IMR-90 (cell line): ENCODE results near the gene NUCB2. TPM values are rescaled to one million over a fixed set of nuclear protein-coding genes. Genes with fewer than 3 reads are reported as not detected.

Experiments used
- ATAC-seq: fragments of 200-7000 bp; cut with Tn5 transposase; 2 replicates; pipeline ENCODE4 v1.9.1; 2020; ENCODE audit warnings: low read depth, mild to moderate bottlenecking, moderate library complexity
- BruUV-seq: library from RNA; stranded (reverse); fragments of 400-500 nt; replicated peaks from 2 replicates; lab custom pipeline; 2021; lab: Mats Ljungman, UMichigan
- CTCF ChIA-PET: fragments of 300-600 bp; formaldehyde crosslinking; extraction: SDS; loops from one replicate; lab custom pipeline; 2021; ENCODE audit warnings: antibody characterized with exemption; lab: Yijun Ruan, JAX
- POLR2A ChIA-PET: fragments of 300-600 bp; sonication (Branson Sonifier 250); formaldehyde crosslinking; loops from one replicate; lab custom pipeline; 2022; ENCODE audit warnings: antibody characterized with exemption; ENCODE audit not compliant: unreplicated experiment; lab: Charles Lee
- DNase-seq: peaks from one replicate; pipeline ENCODE4 v3.0.0; 2013
- H2AFZ ChIP-seq: replicated peaks from 2 replicates; pipeline ENCODE3; 2013; ENCODE audit warnings: low read length, mild to moderate bottlenecking; ENCODE audit not compliant: poor library complexity
- H2AK5ac ChIP-seq: 2 replicates; pipeline ENCODE4 v1.6.1; 2013; ENCODE audit warnings: low read depth, low read length, inconsistent platforms
- H2AK9ac ChIP-seq: replicated peaks from 2 replicates; pipeline ENCODE3; 2013; ENCODE audit warnings: mild to moderate bottlenecking, low read depth, low read length, moderate library complexity; ENCODE audit not compliant: poor library complexity
- H2BK120ac ChIP-seq: 2 replicates; pipeline ENCODE4 v1.6.1; 2013; ENCODE audit warnings: low read depth, low read length, inconsistent platforms
- H2BK15ac ChIP-seq: 3 replicates; pipeline ENCODE4 v1.6.1; 2013; ENCODE audit warnings: low read depth, low read length, inconsistent platforms
- H2BK20ac ChIP-seq: 2 replicates; pipeline ENCODE4 v1.6.1; 2013; ENCODE audit warnings: low read depth, mild to moderate bottlenecking, inconsistent platforms, low read length, moderate library complexity
- H2BK5ac ChIP-seq: 2 replicates; pipeline ENCODE4 v1.6.1; 2013; ENCODE audit warnings: mild to moderate bottlenecking, low read depth, low read length, inconsistent platforms; ENCODE audit not compliant: poor library complexity, severe bottlenecking
- H3K14ac ChIP-seq: replicated peaks from 2 replicates; pipeline ENCODE4 v1.6.1; 2013; ENCODE audit warnings: low read depth, low read length, inconsistent platforms
- H3K18ac ChIP-seq: 2 replicates; pipeline ENCODE4 v1.6.1; 2013; ENCODE audit warnings: low read depth, low read length, control low read depth
- H3K23ac ChIP-seq: 2 replicates; pipeline ENCODE4 v1.6.1; 2013; ENCODE audit warnings: low read depth, low read length, inconsistent platforms
- H3K27ac ChIP-seq: 2 replicates; pipeline ENCODE4 v1.5.1; 2013; ENCODE audit warnings: mild to moderate bottlenecking, control low read depth, low read length; ENCODE audit not compliant: insufficient read depth
- H3K27me3 ChIP-seq: 2 replicates; pipeline ENCODE4 v1.6.1; 2013; ENCODE audit warnings: low read length; ENCODE audit not compliant: control insufficient read depth, insufficient read depth
- H3K36me3 ChIP-seq: 2 replicates; pipeline ENCODE4 v1.6.1; 2013; ENCODE audit warnings: low read length, mixed read lengths; ENCODE audit not compliant: control insufficient read depth, insufficient read depth
- H3K4ac ChIP-seq: 2 replicates; pipeline ENCODE4 v1.6.1; 2013; ENCODE audit warnings: low read depth, low read length, inconsistent platforms
- H3K4me1 ChIP-seq: 2 replicates; pipeline ENCODE4 v1.6.1; 2013; ENCODE audit warnings: low read length, mixed read lengths; ENCODE audit not compliant: control insufficient read depth, insufficient read depth
- H3K4me2 ChIP-seq: 2 replicates; pipeline ENCODE4 v1.6.1; 2013; ENCODE audit warnings: low read depth, mild to moderate bottlenecking, control low read depth, low read length, moderate library complexity
- H3K4me3 ChIP-seq: 2 replicates; pipeline ENCODE4 v1.5.1; 2013; ENCODE audit warnings: low read depth, mild to moderate bottlenecking, control low read depth, low read length, moderate library complexity; ENCODE audit not compliant: insufficient read depth
- H3K56ac ChIP-seq: 2 replicates; pipeline ENCODE4 v1.6.1; 2013; ENCODE audit warnings: low read length, inconsistent platforms; ENCODE audit not compliant: insufficient read depth; ENCODE audit errors: extremely low read depth
- H3K79me1 ChIP-seq, 2 experiments: 2 replicates each; pipeline ENCODE4 v1.6.1; 2013; ENCODE audit warnings: low read length in 2 of 2, inconsistent platforms in 1 of 2, low read depth in 1 of 2
- H3K9ac ChIP-seq: 2 replicates; pipeline ENCODE4 v1.6.1; 2013; ENCODE audit warnings: low read depth, low read length, control low read depth
- H3K9me1 ChIP-seq: 2 replicates; pipeline ENCODE4 v1.6.1; 2013; ENCODE audit warnings: low read length, inconsistent platforms; ENCODE audit not compliant: insufficient read depth
- H3K9me3 ChIP-seq: 2 replicates; pipeline ENCODE4 v1.6.1; 2013; ENCODE audit warnings: low read length; ENCODE audit not compliant: control insufficient read depth, insufficient read depth
- H4K20me1 ChIP-seq: 2 replicates; pipeline ENCODE4 v1.6.1; 2013; ENCODE audit warnings: low read length, inconsistent platforms; ENCODE audit not compliant: insufficient read depth
- H4K5ac ChIP-seq: 2 replicates; pipeline ENCODE4 v1.6.1; 2013; ENCODE audit warnings: mild to moderate bottlenecking, low read depth, low read length, control low read depth
- H4K8ac ChIP-seq, 2 experiments: 2 replicates each; pipeline ENCODE4 v1.6.1; 2013; ENCODE audit warnings: low read depth in 2 of 2, low read length in 2 of 2, control low read depth in 1 of 2, inconsistent platforms in 1 of 2
- H4K91ac ChIP-seq: 2 replicates; pipeline ENCODE4 v1.6.1; 2013; ENCODE audit warnings: low read depth, low read length, inconsistent platforms; ENCODE audit not compliant: insufficient read depth
- BHLHE40 ChIP-seq: fragments of 150-350 bp; IDR thresholded peaks from 2 replicates; pipeline ENCODE4 v1.6.1; 2016; ENCODE audit warnings: mild to moderate bottlenecking, low read depth, low read length
- CEBPB ChIP-seq: IDR thresholded peaks from 2 replicates; pipeline ENCODE4 v1.6.1; 2012; ENCODE audit warnings: low read depth, low read length, improper control_type of control experiment
- CHD1 ChIP-seq: IDR thresholded peaks from 2 replicates; pipeline ENCODE4 v1.6.1; 2012; ENCODE audit warnings: low read depth, low read length, improper control_type of control experiment
- MAFK ChIP-seq: IDR thresholded peaks from 2 replicates; pipeline ENCODE4 v1.6.1; 2012; ENCODE audit warnings: low read depth, low read length, improper control_type of control experiment
- MXI1 ChIP-seq: IDR thresholded peaks from 2 replicates; pipeline ENCODE4 v1.6.1; 2012; ENCODE audit warnings: low read depth, mild to moderate bottlenecking, low read length, moderate library complexity, borderline replicate concordance
- POLR2A ChIP-seq: IDR thresholded peaks from 2 replicates; pipeline ENCODE4 v1.6.1; 2012; ENCODE audit warnings: mild to moderate bottlenecking, low read depth, low read length
- RAD21 ChIP-seq: IDR thresholded peaks from 2 replicates; pipeline ENCODE4 v1.6.1; 2012; ENCODE audit warnings: low read length, improper control_type of control experiment
- RFX5 ChIP-seq: IDR thresholded peaks from 2 replicates; pipeline ENCODE4 v1.8.0; 2012; ENCODE audit warnings: low read depth, mild to moderate bottlenecking, low read length, moderate library complexity
- SMC3 ChIP-seq: fragments of 150-350 bp; IDR thresholded peaks from 2 replicates; pipeline ENCODE4 v1.6.1; 2016; ENCODE audit warnings: low read depth, mild to moderate bottlenecking, antibody characterized with exemption, low read length, moderate library complexity
- USF2 ChIP-seq: fragments of 150-350 bp; IDR thresholded peaks from 2 replicates; pipeline ENCODE4 v1.6.1; 2017; ENCODE audit warnings: mild to moderate bottlenecking, antibody characterized with exemption, low read length, low read depth
- WGBS, 2 experiments: methylation state at CpG; one replicate each; pipeline versions ENCODE4 v1.1.5 to v1.1.7; 2013; ENCODE audit warnings: missing lambda C conversion rate in 2 of 2; ENCODE audit not compliant: insufficient read length in 1 of 2; ENCODE audit errors: extremely low coverage in 2 of 2; 5-methylcytosine and 5-hydroxymethylcytosine counted together
- dilution Hi-C: fragments of 300-500 bp; cut with HindIII; formaldehyde crosslinking; loops from one replicate; pipeline ENCODE4 v1.14.3; 2018; ENCODE audit warnings: low sequenced_read_pairs; ENCODE audit not compliant: unreplicated experiment
- in situ Hi-C: fragments of 300-500 bp; cut with MboI; formaldehyde crosslinking; loops from 3 replicates; pipeline ENCODE4 v1.14.3; 2019; ENCODE audit warnings: low sequenced_read_pairs, inconsistent platforms, mixed read lengths
- intact Hi-C: fragments of 100-400 bp; cut with micrococcal nuclease; formaldehyde crosslinking; loops from 2 replicates; pipeline ENCODE4 v1.10.0; 2022
- polyA plus RNA-seq, 3 experiments: library from polyadenylated mRNA; depleted of rRNA; stranded (reverse); fragments of >200 nt; gene quantifications; 2 replicates each; pipeline ENCODE4 v1.2.3, GENCODE V29; 2012; ENCODE audit warnings: low replicate concordance in 1 of 3
- total RNA-seq: library from RNA; depleted of rRNA; stranded (reverse); fragments of >200 nt; gene quantifications from 2 replicates; pipeline ENCODE4 v1.2.3, GENCODE V29; 2012

NUCB2 gene
- total and polyA plus RNA-seq, 2 of the 4 experiments (the other 2 are of a cell fraction), result 52.7 to 55.4 TPM

GRCh38 chr11:17375547-17375946 lies 99.0 kb downstream of the NUCB2 start:
- DNase-seq (no peak), ATAC-seq (no peak)
- no peaks in the 10 kb centered on the region for H3K79me1 ChIP-seq
- H3K36me3 ChIP-seq, result peaks cover 20% of the 10 kb centered on the region
- H2AK5ac ChIP-seq, result no peak overlapping the region
- H2BK15ac ChIP-seq, result no peak overlapping the region
- no peak overlapping the region for H3K14ac ChIP-seq
- WGBS, 2 experiments, result no CpG with 5 or more reads among the region's 5 CpGs
- in situ Hi-C loops, result no loop called here
- no TSS peak for BruUV-seq
- peaks cover 4% of the 10 kb centered on the region; the same call in 1 of the 2 replicates for H3K4me1 ChIP-seq
- H2AK9ac ChIP-seq, result no peak overlapping the region
- no peaks in the 10 kb centered on the region for H4K20me1 ChIP-seq
- H3K4ac ChIP-seq, result no peak overlapping the region
- ChIA-PET CTCF (interaction anchor here (1.1 kb wide), 1 partner anchor 21 kb away, joined by 3 read pairs; no protein-coding TSS in a partner anchor), POLR2A (no interaction called here)
- H3K23ac ChIP-seq, result no peak overlapping the region
- no peak overlapping the region for H3K4me3 ChIP-seq
- H3K9me1 ChIP-seq, result no peaks in the 10 kb centered on the region
- peaks cover 32% of the 10 kb centered on the region for H3K9me3 ChIP-seq
- H2BK5ac ChIP-seq, result no peak overlapping the region
- dilution Hi-C loops, result no loop called here
- H2BK120ac ChIP-seq, result no peak overlapping the region
- no peak overlapping the region for H3K18ac ChIP-seq
- H3K27ac ChIP-seq, result no peak overlapping the region
- intact Hi-C loops, result no loop called here
- H2AFZ ChIP-seq, result no peak overlapping the region
- no peak overlapping the region for H3K9ac ChIP-seq
- H4K91ac ChIP-seq, result no peak overlapping the region
- no peak overlapping the region for H4K8ac ChIP-seq
- no peak overlapping the region for H3K56ac ChIP-seq
- H4K5ac ChIP-seq, result no peak overlapping the region
- no peaks in the 10 kb centered on the region for H3K27me3 ChIP-seq
- no peak overlapping the region for H2BK20ac ChIP-seq
- TF ChIP-seq MAFK, result no peak
- TF ChIP-seq RAD21, result no peak
- TF ChIP-seq CEBPB, result no peak
- TF ChIP-seq BHLHE40, result no peak
- TF ChIP-seq CHD1, result no peak
- no peak for TF ChIP-seq SMC3
- TF ChIP-seq POLR2A, result no peak
- TF ChIP-seq MXI1, result no peak
- no peak for TF ChIP-seq USF2
- no peak for TF ChIP-seq RFX5
- no peak overlapping the region for H3K4me2 ChIP-seq
